ENCODE results near the gene CCDC180.
"Not testable (repeated sequence)": the region's sequence is repeated elsewhere in the genome, so short reads cannot be mapped to it uniquely, and the experiment has no call there.

Gene CCDC180

GRCh38 chr9:97307500-97308163 is at the start of gene CCDC180:
CCDC180 (plus strand) TSS chr9:97307659; CDS start chr9:97308064, 405 bp downstream.
- DNase-seq = peak; percentile 4
- peak within 1 kb of the TSS; percentile 49 for H3K4me3 ChIP-seq (ENCODE audit: low read depth, low read length)
- no peak for TF ChIP-seq CTCF (IDR thresholded peaks at IDR 0.05; ENCODE audit: low read depth, low read length, missing control alignments)

GRCh38 chr9:97259834-97260514 is 47.5 kb upstream of the CCDC180 start:
- H3K36me3 ChIP-seq (replicated peaks); in situ Hi-C loops (cut with HindIII; ENCODE audit: low pct_ligation_motif_present, low sequenced_read_pairs); DNase-seq; H3K27ac ChIP-seq; H3K27me3 ChIP-seq (replicated peaks); H3K4me3 ChIP-seq (ENCODE audit: low read depth, low read length): not testable (repeated sequence)

More at GRCh38 chr9:97307500-97308163, at the start of gene CCDC180:
- in situ Hi-C loops (cut with HindIII; ENCODE audit: low pct_ligation_motif_present, low sequenced_read_pairs) = no loop called here
- Histone ChIP-seq H3K36me3 (replicated peaks) (no peaks in the 10 kb centered on the region), H3K27me3 (replicated peaks) (no peaks in the 10 kb centered on the region), H3K27ac (no peak within 1 kb of the TSS)

DNA sequence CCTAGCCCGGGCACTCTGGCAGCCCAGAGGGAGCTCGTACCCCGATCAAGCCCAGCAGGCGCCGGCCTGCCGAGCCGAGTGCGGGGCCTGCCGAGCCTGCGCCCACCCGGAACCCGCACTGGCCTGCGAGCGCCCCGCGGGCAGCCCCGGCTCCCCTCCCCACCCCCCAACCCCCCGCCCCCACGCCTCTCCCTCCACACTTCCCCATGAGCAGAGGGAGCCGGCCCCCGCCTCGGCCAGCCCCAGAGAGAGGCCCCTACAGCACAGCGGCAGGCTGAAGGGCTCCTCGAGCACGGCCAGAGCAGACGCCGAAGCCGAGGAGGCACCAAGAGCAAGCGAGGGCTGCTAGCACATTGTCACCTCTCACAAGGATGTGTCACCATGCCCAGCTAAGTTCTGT is 36.2 kb upstream of the CCDC180 start:
- DNase-seq = no peak
- Histone ChIP-seq H3K4me3 (ENCODE audit: low read depth, low read length) (no peak overlapping the region), H3K27ac (no peak overlapping the region), H3K27me3 (replicated peaks) (no peaks in the 10 kb centered on the region), H3K36me3 (replicated peaks) (no peaks in the 10 kb centered on the region)
- in situ Hi-C loops (cut with HindIII; ENCODE audit: low pct_ligation_motif_present, low sequenced_read_pairs) = no loop called here
- no peak for TF ChIP-seq CTCF (IDR thresholded peaks at IDR 0.05; ENCODE audit: low read depth, low read length, missing control alignments)

- in situ Hi-C loops (cut with HindIII; ENCODE audit: low pct_ligation_motif_present, low sequenced_read_pairs) = no loop called here
- no peak for TF ChIP-seq CTCF (IDR thresholded peaks at IDR 0.05; ENCODE audit: low read depth, low read length, missing control alignments)
- H3K36me3 ChIP-seq (replicated peaks) = no peaks in the 10 kb centered on the region
Measured at GRCh38 chr9:97272072-97272471, 35.4 kb upstream of the CCDC180 start.

GRCh38 chr9:97276310-97276852 is 31.1 kb upstream of the CCDC180 start:
- TF ChIP-seq CTCF (IDR thresholded peaks at IDR 0.05; ENCODE audit: low read depth, low read length, missing control alignments) = no peak
- in situ Hi-C loops (cut with HindIII; ENCODE audit: low pct_ligation_motif_present, low sequenced_read_pairs) = no loop called here
- H3K4me3 ChIP-seq (ENCODE audit: low read depth, low read length) = no peak overlapping the region
- no peak for DNase-seq
- no peak overlapping the region for H3K27ac ChIP-seq
- no peaks in the 10 kb centered on the region for H3K36me3 ChIP-seq (replicated peaks)
- no peaks in the 10 kb centered on the region for H3K27me3 ChIP-seq (replicated peaks)

More at GRCh38 chr9:97272072-97272471, 35.4 kb upstream of the CCDC180 start:
- no peaks in the 10 kb centered on the region for H3K27me3 ChIP-seq (replicated peaks)
- no peak overlapping the region for H3K27ac ChIP-seq
- DNase-seq = no peak
- H3K4me3 ChIP-seq (ENCODE audit: low read depth, low read length) = no peak overlapping the region

GRCh38 chr9:97277953-97278352 is 29.5 kb upstream of the CCDC180 start:
- no peak for TF ChIP-seq CTCF (IDR thresholded peaks at IDR 0.05; ENCODE audit: low read depth, low read length, missing control alignments)
- in situ Hi-C loops (cut with HindIII; ENCODE audit: low pct_ligation_motif_present, low sequenced_read_pairs) = no loop called here
- DNase-seq = no peak
- Histone ChIP-seq H3K27me3 (replicated peaks) (no peaks in the 10 kb centered on the region), H3K4me3 (ENCODE audit: low read depth, low read length) (no peak overlapping the region), H3K36me3 (replicated peaks) (no peaks in the 10 kb centered on the region), H3K27ac (no peak overlapping the region)

Data from brain microvascular endothelial cell (primary cell).